GM19467 (cell line): ENCODE data around the gene PPP1R12C.

ENCODE experiments used
- ATAC-seq: cut with Tn5 transposase; IDR thresholded peaks from one replicate; pipeline ENCODE4 v1.9.1; 2021; ENCODE audit warnings: mild to moderate bottlenecking, moderate library complexity; ENCODE audit not compliant: unreplicated experiment

PPP1R12C gene

DNA sequence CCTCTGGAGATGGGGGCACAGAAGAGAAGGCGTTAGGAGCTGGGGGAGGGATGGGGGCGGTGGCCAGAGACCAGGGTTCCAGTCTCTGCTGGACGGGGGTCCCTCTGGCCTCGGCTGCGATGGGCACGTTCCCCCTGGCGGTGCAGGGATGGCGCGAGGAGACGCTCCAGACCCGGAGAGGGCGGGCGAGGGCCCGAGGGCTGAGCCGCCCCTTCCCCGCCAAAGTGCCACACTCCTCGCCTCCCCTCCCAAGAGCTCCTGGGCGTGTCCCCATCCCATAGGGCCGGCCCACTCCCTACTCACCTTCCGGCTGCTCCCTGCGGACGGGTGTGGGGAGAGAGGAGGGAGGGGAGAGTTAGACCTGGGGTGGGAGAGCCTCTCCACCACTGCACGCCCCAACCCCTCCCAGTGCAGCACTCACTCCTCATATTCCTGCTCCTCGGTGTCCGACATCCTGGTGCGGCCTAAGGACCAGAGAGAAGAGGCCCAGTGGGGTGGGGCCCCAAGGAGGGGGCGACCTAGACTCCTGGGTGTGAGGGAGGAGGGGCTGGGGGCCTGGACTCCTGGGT is 29.4 kb upstream of the PPP1R12C start:
- ATAC-seq: no peak

DNA sequence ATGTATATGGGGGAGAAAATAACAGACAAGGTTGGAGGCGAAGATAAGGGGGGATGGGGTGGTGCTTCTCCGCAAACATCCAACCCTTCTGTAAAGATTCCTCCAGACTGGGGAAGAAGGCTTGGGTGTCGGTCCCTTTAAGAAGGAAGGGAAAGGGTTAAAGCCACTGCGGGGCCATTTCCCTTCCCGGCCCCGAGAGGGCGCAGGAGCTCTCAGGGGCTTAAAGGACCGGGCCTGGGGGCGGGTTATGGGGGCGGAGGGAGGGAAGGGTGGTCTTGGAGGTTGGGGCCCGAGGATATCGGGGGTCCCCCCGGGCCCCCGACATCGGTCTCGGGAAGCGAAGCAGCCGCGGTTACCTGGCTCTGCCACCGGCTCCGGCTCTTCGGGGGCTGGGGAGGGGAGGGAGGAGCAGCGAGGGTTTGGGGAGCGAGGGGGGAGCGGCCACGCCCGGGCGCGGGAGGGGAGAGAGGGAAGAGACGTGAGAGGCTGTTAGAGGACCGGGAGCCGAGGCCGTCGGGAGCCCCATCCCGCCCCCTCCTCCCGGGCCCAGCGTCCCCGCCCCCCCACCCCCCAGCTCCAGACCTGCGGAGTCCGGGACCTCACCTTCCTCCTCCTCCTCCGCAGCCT is 28.8 kb upstream of the PPP1R12C start:
- ATAC-seq: no peak

DNA sequence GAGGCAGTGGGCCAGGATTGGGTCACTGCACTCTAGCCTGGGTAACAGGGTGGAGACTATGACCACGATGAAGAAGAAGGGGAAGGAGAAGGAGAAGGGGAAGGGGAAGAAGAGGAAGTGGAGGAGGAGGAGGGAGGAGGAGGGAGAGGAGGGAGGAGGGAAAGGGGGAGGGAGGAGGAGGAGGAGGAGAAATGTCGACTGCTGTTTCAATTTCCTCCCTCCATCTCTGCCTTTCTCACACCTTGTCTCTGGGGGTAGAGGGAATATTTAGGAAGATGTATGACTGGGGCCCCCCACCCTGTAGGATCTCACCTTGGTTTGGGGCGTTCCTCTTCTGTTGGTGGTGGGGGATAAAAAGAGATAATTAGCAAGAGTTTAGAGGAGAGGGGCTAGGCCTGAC is 27.8 kb upstream of the PPP1R12C start:
- no peak for ATAC-seq

DNA sequence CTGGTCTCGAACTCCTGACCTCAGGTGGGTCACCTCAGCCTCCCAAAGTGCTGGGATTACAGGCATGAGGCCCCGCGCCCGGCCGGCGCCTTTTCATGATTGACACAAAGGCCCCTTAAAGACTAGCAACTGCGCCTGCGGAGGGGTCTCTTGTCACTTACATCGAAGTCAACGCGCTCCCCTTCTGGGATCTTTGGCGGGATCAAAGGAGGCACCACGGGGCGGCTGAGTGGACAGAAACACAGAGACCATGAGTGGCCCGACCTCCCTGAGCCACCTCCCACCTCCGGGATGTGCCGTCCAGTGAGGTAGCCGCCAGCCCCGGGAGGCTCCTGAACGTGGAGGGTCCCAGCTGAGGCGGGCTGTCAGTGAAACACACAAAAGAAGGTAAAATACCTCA is 24.3 kb upstream of the PPP1R12C start:
- ATAC-seq: no peak

DNA sequence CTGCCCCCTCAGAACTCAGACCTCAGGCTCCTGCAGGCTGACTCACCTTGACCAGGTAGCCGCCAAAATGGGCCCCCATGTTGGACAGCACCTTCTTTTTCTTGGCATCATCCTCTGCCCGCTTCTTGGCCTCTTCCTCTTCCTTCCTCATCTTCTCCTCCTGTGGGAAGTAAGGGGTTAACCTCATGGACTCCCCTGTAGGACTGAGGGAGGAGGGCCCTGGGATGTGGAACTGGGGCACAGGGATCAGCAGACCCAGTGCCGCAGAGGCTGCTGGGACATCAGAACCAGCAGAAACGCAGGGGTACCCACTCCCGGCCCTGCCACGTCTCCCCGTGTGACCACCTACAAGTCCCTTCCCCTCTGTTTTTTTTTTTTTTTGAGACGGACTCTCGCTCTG is 20.5 kb upstream of the PPP1R12C start:
- ATAC-seq: no peak

DNA sequence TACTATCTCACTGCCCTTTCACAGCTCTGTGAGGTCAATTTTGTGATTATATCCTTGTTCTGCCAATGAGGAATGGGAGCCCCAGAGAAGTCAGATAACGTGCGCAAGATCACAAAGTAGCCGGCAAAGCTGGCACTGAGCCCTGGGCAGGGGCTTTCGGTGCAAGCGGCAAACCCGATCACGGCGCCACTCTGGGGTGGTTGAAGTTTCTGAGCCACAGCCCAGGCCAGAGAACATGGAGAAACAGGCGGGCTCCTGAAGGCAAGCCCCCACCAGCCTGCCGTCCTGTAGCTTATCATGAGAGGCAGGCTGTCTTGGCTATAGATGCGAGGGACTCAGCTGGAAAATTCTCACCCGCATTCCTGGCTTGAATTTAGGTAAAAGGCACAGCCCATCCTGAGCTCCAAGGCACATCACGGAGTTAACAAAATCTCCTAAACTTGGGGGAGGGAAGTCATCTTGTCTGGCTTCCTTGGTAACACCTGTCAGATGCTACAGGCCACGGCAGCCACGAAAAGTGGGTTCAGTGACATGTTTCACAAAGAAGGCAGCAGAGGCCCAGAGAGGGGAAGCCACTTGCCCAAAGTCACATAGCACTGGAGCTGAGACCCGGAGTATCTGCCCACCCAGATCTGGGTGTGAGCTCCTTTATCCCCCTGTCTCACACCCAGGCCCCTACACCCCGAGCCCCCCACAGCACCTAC is 19.1 kb upstream of the PPP1R12C start:
- ATAC-seq: no peak

DNA sequence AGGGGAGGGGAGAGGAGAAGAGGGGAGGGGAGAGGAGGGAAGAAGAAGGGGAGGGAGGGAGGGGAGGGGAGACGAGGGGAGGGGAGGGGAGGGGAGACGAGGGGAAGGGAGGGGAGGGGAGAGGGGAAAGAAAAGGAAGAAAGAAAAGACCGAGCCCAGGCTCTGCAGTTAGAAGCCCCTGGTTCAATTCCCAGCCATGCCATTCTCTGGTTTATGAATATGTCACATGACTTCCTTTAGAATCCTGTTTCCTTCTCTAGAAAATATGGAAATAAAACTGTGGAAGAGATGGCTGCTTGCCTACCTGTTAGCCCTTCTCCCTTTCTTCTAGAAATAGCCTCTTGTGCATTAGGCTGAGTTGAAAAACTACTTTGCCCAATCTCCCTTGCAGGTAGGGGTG is 17.3 kb upstream of the PPP1R12C start:
- no peak for ATAC-seq

DNA sequence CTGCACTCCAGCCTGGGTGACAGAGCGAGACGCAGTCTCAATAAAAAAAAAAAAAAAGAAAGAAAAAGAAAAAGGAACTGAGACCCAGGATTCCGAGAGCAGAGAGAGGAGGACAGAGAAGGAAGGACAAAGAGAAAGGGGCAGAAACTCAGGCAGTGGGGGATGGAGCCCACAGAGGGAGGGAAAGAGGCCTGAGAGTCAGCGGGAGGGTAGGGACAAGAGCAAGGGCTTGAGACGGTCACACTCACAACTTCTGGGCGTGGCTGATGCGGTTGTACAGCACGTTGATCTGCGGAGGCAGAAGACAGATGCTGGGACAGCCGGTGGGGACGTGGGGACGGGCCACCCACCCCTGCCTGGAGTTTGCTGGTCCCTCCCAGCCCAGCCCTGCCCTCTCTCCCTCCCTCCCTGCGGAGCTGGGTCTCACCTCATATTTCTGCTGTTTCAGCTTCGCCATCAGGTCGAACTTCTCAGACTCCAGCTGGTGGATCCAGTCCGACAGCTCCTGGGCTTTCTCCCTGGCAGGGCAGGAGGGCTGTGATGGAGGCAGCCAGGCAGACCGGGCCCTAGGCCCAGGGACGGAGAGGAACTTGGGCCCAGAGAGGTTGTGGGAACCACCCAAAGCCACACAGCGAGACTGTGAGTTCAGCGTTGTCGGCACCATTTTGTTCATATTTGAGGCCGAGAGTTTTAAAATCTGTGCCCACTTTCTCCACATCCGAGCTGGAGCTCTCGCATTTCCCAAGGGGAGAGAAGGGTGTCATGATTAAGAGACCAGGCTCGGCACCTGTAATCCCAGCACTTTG is 16.4 kb upstream of the PPP1R12C start:
- no peak for ATAC-seq

DNA sequence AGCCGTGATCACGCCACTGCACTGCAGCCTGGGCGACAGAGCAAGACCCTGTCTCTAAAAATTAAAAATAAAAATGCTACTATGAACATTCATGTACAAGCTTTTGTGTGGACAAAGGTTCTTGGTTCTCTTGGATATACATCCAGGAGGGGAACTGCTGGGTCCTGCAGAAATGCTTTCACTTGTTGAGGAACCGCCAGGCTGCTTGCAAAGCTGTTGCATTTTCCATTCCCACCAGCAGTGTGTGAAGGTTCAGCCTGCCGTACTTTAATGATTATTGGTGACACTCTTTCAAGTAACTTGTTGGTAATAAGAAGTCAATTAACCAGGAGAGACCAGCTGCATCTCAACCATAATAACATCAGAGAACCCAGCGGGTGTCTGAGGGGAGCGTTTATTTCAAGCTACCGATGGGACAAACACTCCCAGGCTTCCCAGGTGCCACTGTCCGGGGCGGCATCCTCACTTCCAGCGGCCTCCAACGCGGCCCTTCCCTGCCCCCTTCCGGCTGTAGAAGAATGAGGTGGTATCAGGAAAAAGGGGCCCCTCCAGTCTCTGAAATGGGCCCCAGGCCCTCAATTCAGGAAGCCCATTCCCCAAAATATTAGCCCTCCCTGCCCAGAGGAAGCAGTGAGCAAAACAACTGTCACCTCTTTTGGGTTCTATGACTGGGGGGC is 15.2 kb upstream of the PPP1R12C start:
- no peak for ATAC-seq

DNA sequence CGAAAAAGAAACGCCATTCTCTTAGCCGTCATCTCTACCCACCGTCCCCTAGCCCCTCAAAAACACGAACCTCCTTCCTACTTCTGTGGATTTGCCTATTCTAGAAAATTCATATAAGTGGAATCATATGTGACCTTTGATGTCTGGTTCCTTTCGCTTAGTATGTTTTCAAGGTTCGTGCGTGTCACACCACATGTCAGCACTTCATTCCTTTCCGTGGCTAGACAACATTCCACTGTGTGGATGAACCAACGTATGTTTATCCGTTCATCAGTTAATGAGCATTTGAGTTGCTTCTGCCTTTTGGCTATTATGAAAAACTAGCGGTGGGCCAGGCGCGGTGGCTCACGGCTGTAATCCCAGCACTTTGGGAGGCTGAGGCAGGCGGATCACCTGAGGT is 14.0 kb upstream of the PPP1R12C start:
- no peak for ATAC-seq

DNA sequence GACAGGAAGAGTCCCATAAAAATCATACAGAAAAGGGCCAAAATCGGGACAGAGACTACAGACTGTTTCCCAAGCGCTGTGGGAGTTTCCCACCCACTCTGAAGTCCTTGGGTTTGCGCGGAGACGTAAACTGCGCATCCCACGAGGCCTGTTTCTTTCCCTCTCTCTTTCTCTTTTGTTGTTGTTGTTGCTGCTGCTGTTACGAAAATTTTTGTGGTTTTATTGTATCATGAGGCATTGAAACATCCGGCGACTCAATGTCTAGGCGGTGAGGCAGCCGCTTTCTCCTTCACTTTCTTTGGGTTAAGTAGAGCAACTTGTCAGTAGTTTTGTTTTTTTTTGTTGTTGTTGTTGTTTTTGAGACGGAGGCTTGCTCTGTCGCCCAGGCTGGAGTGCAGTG is 1.6 kb upstream of the PPP1R12C start:
- ATAC-seq: no peak

DNA sequence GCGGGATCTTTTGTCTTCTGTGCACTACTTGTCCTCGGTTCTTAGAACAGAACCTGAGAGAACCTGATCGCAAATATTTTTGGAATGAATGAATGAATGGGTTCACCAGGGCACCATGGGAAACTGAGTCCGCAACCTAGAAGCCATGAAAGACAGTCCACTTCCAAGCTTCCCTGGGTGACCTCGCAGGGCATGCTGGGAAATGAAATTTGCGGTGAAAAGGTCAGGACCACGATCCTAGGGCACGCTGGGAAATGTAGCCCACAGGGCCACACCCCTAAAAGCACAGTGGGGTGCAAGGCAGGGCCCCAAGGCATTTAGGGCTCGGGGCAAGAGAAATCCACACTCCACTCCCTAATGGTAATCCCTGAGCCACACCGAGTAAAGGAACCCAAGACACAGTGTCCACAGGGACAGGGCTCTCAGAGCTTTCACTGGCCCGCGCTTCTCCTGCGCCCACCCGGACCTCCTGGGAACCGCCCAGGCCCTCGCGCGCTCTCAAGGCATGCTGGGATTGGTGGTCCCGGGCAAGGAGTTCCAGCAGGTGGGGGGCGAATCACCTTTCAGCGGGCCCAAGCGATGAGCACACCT is 1.1 kb upstream of the PPP1R12C start:
- no peak for ATAC-seq

DNA sequence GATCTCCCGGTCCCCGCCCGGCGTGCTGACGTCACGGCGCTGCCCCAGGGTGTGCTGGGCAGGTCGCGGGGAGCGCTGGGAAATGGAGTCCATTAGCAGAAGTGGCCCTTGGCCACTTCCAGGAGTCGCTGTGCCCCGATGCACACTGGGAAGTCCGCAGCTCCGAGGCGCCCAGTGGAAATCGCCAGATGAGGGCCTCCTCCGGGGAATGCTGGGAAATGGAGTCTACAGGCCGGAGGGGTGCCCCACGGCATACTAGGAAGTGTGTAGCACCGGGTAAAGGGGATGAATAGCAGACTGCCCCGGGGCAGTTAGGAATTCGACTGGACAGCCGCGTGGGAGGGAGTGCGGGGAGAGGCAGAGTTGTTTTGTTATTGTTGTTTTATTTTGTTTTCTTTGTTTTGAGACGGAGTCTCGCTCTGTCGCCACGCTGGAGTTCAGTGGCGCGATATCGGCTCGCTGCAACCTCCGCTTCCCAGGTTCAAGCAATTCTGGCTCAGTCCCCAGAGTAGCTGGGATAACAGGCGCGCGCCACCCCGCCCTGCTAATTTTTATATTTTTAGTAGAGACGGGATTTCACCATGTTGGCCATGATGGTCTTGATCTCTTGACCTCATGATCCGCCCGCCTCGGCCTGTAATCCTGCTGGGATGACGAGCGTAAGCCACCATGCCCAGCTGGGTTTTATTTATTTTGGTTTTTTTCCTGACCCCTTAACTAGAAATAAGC is 390 bp upstream of the PPP1R12C start:
- ATAC-seq: peak; percentile 89

DNA sequence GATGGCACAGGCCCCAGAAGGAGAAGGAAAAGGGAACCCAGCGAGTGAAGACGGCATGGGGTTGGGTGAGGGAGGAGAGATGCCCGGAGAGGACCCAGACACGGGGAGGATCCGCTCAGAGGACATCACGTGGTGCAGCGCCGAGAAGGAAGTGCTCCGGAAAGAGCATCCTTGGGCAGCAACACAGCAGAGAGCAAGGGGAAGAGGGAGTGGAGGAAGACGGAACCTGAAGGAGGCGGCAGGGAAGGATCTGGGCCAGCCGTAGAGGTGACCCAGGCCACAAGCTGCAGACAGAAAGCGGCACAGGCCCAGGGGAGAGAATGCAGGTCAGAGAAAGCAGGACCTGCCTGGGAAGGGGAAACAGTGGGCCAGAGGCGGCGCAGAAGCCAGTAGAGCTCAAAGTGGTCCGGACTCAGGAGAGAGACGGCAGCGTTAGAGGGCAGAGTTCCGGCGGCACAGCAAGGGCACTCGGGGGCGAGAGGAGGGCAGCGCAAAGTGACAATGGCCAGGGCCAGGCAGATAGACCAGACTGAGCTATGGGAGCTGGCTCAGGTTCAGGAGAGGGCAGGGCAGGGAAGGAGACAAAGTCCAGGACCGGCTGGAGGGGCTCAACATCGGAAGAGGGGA is 1.1 kb downstream of the PPP1R12C start:
- ATAC-seq: no peak

DNA sequence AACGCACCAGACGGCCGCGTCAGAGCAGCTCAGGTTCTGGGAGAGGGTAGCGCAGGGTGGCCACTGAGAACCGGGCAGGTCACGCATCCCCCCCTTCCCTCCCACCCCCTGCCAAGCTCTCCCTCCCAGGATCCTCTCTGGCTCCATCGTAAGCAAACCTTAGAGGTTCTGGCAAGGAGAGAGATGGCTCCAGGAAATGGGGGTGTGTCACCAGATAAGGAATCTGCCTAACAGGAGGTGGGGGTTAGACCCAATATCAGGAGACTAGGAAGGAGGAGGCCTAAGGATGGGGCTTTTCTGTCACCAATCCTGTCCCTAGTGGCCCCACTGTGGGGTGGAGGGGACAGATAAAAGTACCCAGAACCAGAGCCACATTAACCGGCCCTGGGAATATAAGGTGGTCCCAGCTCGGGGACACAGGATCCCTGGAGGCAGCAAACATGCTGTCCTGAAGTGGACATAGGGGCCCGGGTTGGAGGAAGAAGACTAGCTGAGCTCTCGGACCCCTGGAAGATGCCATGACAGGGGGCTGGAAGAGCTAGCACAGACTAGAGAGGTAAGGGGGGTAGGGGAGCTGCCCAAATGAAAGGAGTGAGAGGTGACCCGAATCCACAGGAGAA is 1.9 kb downstream of the PPP1R12C start:
- no peak for ATAC-seq

DNA sequence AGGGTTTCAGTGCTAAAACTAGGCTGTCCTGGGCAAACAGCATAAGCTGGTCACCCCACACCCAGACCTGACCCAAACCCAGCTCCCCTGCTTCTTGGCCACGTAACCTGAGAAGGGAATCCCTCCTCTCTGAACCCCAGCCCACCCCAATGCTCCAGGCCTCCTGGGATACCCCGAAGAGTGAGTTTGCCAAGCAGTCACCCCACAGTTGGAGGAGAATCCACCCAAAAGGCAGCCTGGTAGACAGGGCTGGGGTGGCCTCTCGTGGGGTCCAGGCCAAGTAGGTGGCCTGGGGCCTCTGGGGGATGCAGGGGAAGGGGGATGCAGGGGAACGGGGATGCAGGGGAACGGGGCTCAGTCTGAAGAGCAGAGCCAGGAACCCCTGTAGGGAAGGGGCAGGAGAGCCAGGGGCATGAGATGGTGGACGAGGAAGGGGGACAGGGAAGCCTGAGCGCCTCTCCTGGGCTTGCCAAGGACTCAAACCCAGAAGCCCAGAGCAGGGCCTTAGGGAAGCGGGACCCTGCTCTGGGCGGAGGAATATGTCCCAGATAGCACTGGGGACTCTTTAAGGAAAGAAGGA is 2.8 kb downstream of the PPP1R12C start:
- ATAC-seq: no peak

DNA sequence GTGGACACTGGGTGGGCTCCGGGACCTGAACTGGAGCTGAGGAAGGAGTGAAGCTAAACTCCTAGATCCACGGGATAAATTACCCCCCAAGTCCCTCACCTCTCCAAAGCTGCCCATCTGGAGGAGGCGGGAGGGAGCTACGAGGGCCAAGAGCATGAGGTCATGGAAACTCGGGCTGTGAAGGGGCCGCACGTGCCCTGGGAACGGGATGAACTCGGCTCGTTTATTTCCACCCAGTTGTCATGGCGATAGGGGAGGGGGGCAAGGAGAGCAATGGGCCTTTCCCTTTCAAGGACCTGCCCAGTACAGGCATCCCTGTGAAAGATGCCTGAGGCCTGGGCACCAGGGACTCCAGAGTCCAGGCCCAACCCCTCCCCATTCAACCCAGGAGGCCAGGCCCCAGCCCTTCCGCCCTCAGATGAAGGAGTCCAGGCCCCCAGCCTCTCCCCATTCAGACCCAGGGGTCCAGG is 3.8 kb downstream of the PPP1R12C start:
- no peak for ATAC-seq

DNA sequence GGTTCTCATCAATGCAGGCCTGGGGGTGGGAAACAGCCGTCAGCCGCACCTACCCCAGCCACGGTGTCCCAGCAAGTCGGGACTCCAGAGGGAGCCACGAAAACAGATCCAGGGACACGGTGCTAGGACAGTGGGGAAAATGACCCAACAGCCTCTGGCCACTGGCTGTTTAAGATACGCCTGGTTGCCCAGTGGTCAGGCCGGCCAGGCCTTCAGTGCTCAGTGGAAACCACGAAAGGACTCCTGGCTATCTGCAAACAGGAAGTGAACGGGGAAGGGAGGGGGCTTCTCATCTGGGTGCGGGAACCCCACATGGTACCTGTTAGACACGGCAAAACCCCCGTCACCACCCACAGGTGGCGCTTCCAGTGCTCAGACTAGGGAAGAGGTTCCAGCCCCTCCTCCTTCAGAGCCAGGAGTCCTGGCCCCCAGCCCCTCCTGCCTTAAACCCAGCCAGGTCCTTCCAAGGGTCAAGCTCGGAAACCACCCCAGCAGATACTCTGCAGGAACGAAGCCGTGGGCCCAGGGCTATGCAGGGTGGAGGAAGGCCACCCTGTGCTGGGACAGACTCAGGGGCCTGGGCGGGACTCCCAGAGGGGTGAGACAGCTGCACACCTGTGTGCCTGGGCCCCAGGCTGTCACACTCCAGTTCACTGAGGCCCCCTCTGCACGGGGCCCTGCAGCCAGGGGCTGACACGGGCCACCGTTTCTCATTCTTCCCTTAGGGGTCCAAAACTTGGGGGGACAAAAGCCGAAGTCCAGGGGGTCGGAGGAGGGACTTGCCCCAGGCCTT is 4.5 kb downstream of the PPP1R12C start:
- no peak for ATAC-seq
